ENCODE measurements around the gene DSCAM. TPM values are rescaled to one million over a fixed set of nuclear protein-coding genes. Genes with fewer than 3 reads are reported as not detected.

The DSCAM gene
- total and polyA plus RNA-seq, 12 donors: under 0.01 to 0.11 (median 0.07) TPM; not detected in 5

GRCh38 chr21:40408561-40408960 lies 438.4 kb downstream of the DSCAM start:
- TF ChIP-seq CTCF (IDR thresholded peaks at IDR 0.05): no peak
- no peak for TF ChIP-seq POLR2A (IDR thresholded peaks at IDR 0.05)
- Histone ChIP-seq H3K4me3 (no peak overlapping the region), H3K27me3 (no peaks in the 10 kb centered on the region), H3K9me3 (replicated peaks in 1 of 3) (no peaks in the 10 kb centered on the region), H3K27ac (no peak overlapping the region), H3K4me1 (replicated peaks in 1 of 2) (no peaks in the 10 kb centered on the region), H3K36me3 (replicated peaks in 1 of 2) (no peaks in the 10 kb centered on the region)
- 60 to 84% (median 74%) methylated on average over 5 of the region's 5 CpGs for WGBS, 4 donors
- no peak for DNase-seq
- intact Hi-C loops (cut with DNase I): no loop called here

- WGBS, 4 donors: 44 to 58% (median 52%) methylated on average over 3 of the region's 3 CpGs
- TF ChIP-seq POLR2A (IDR thresholded peaks at IDR 0.05): no peak
- no peak for TF ChIP-seq CTCF (IDR thresholded peaks at IDR 0.05)
- DNase-seq: peak in 2 of 7 donors; percentile 1 to 36
- Histone ChIP-seq H3K27me3 (no peaks in the 10 kb centered on the region), H3K27ac (no peak overlapping the region), H3K4me3 (no peak overlapping the region), H3K36me3 (replicated peaks in 1 of 2) (no peaks in the 10 kb centered on the region), H3K4me1 (replicated peaks in 1 of 2) (no peaks in the 10 kb centered on the region), H3K9me3 (replicated peaks in 1 of 3) (no peaks in the 10 kb centered on the region)
- intact Hi-C loops (cut with DNase I): no loop called here
Measured at GRCh38 chr21:40404396-40404800, 442.6 kb downstream of the DSCAM start.

- WGBS, 4 donors: 81 to 87% (median 84%) methylated on average over 2 of the region's 2 CpGs
- TF ChIP-seq CTCF (IDR thresholded peaks at IDR 0.05): no peak
- TF ChIP-seq POLR2A (IDR thresholded peaks at IDR 0.05): no peak
- DNase-seq: no peak
Measured at GRCh38 chr21:40402884-40403582, 443.9 kb downstream of the DSCAM start.

GRCh38 chr21:40395732-40396131 lies 451.2 kb downstream of the DSCAM start:
- WGBS, 4 donors: 84 to 89% (median 86%) methylated on average over 7 of the region's 7 CpGs
- Histone ChIP-seq H3K36me3 (replicated peaks in 1 of 2) (no peaks in the 10 kb centered on the region), H3K27me3 (no peaks in the 10 kb centered on the region), H3K9me3 (replicated peaks in 1 of 3) (no peaks in the 10 kb centered on the region), H3K4me1 (replicated peaks in 1 of 2) (no peaks in the 10 kb centered on the region), H3K27ac (no peak overlapping the region), H3K4me3 (no peak overlapping the region)
- intact Hi-C loops (cut with DNase I): no loop called here
- TF ChIP-seq CTCF (IDR thresholded peaks at IDR 0.05): no peak
- no peak for TF ChIP-seq POLR2A (IDR thresholded peaks at IDR 0.05)
- no peak for DNase-seq

More at GRCh38 chr21:40402884-40403582, 443.9 kb downstream of the DSCAM start:
- H3K27me3 ChIP-seq: no peaks in the 10 kb centered on the region
- no peaks in the 10 kb centered on the region for H3K36me3 ChIP-seq (replicated peaks in 1 of 2)
- H3K9me3 ChIP-seq (replicated peaks in 1 of 3): no peaks in the 10 kb centered on the region
- no peak overlapping the region for H3K27ac ChIP-seq
- no peaks in the 10 kb centered on the region for H3K4me1 ChIP-seq (replicated peaks in 1 of 2)
- intact Hi-C loops (cut with DNase I): no loop called here
- H3K4me3 ChIP-seq: no peak overlapping the region
